GM20431 (cell line): ENCODE measurements around the gene NUP210.

Source experiments
- in situ Hi-C: fragments of 300-500 bp; cut with MseI, MboI; formaldehyde crosslinking; loops from one replicate; pipeline ENCODE4 v1.15.0; 2020; ENCODE audit warnings: low sequenced_read_pairs; ENCODE audit not compliant: unreplicated experiment

NUP210 gene

DNA sequence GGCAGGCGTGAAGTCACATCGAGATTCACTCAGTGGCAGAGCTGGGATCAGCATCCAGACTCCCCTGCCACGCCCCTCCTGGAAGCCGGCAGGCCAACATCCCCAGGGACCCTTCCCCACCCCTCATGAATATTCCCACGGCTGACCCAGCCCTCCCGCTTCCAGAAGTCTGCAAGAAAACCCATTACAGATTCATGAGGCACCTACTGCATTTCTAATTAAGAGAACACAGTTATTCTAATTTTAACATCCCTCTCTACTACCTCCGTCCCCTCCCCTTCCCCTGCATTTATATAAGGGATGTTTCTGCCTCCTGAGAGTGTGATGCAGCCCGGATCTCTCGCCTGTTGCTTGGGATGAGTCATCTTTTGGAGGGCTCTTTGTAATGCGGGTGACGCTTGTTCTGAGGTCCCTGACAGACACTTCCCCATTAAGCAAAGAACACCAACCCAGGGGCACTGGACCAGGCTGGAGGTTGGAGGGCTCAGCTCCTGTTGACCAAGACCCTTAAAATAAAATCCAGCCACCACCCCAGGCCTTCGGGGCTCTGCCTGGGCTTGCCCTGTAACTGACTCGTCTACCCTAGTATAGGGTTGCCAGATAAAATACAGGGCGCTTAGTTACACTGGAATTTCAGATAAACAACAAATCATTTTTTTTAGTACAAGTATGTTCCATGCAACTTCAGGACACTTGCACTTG is 118.7 kb downstream of the NUP210 start:
- in situ Hi-C loops, result no loop called here

DNA sequence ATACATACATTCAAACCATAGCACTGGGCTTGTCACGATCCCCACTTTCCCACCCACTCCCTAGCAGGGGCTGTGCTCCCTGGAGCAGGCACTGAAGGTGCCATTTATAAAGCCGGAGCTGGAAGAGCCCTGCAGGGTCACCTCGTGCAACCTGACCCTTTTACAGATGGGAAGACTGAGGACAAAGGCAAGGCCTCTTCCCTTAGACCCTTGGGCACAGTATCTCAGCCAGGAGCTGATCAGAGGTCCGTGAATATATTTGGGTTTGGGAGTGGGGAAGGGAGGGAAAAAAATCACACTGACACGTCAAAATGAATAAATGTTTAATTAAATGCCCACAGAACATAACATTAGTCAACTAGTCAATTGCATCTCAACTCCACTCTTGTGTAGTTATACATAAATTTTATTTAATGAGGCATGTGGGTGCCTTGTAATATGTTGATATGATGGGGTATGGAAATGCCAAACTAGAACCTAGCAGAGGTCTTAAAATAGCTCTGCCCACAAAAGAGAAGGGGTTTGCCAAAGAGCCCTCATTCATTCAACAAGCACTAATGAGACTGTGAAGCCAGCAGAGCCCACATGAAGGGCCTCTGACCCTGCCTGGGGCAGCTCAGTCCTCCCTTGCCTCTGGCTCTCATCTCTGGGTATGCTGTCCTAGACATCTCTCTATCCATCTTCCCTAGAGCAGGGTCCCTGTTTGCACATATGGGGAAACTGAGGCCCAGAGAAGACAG is 119.4 kb downstream of the NUP210 start:
- in situ Hi-C loops, result no loop called here

DNA sequence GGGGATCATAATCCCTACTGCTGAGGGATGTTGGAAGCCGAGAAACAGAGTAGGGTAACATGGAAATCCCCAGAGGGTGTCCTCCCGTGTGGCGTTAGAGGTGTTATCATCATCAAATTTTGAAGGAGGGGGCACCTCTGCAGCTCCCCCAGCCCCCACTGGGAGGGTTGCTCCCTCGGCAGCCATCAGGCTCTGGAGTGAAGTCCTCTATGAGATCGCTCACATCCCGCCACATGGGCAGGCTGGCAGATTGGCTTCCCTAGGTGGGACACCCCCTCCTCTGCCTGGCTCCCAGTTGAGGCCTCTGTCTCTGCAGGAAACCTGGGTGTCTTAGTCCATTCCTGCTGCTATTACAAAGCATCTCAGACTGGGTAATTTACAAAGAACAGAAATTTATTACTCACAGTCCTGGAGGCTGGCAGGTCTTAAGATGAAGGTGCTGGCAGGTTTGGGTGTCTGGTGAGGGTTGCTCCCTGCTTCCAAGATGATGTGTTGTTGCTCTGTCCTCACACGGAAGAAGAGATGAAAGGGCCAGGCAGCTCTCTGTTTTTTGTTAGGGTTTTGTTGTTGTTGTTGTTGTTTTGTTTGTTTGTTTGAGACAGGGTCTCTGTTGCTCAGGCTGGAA is 120.5 kb downstream of the NUP210 start:
- in situ Hi-C loops, result no loop called here

DNA sequence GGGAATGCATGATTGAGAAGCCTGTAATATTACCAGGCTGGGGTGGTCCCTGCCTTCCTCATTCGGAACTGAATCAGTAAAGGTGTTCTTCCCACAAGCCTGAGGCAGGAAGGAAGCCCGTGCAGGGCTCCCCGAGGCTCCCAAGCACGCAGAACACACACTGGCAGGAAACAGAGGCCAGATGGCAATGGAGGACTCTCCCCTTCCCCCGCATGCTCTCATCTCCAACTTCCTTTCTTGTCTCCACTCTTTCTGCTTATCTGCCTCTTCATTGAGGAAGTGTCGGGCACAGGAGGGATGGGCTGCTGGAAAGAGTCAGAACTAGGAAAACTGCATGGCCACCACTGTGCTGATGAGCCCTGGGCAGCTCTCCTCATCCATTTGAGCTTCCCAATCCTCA is 123.5 kb downstream of the NUP210 start:
- in situ Hi-C loops, result no loop called here

- in situ Hi-C loops, result no loop called here
These were observed 125.4 kb downstream of the NUP210 start for GRCh38 chr3:13294442-13295351.

DNA sequence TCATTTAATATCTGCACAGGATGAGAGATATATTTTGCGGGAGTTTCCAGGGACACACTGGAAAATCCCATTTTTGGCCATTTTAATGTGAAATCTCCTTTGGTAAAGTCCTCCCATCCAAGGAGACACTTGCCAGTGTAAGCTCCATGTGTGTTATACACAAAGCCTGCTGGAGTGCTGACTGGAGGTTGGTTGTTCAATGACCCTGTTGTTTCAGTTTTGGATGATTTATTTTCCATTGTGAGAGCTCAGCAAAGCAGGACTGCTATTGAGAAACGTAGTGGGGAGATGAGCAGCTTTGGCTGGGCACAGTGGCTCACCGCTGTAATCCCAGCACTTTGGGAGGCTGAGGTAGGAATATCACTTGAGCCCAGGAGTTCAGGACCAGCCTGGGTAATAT is 127.7 kb downstream of the NUP210 start:
- in situ Hi-C loops, result no loop called here

DNA sequence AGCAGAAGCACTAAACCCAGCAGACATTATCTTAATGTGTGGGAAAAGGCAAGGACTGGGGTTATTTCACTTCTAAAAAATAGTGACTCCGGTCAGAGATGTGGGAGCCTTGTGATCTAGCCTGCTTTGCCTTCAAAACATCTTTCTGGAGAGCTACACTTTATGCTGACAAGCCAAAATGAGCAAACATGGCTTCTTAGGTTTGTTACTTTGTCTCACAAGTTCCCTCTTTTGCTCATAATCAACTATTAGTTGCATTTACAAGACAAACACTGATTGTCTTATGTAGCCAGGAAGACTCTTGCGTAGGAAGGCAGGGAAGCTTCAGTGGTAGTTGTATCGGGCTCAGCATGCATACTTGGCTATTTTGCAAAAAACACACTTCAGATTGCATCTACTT is 129.2 kb downstream of the NUP210 start:
- in situ Hi-C loops, result no loop called here

DNA sequence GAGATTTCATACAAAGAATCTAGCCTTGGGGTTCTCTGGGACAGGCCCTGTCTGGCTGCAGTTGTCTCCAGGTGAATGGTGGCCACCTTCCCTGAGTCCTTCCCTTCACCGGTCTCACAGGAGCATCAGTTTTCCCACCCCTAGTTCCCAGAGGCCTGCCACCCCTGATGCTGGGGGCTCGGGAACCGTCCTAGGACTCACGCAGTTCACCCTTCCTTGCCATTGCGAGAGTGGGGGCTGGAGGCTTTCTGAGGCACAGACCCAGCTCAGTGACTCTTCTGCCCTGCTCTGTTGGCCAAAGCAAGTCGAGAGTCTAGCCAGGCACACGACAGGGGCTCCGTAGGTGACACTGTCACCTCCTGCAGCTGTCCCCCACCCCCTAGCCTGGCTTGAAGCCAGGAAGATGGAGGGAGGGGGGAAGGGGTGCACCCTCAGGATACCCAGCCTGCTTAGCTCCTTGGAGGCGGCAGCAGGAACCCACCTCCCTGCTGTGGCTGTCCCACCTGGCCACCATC is 130.3 kb downstream of the NUP210 start:
- in situ Hi-C loops, result no loop called here

DNA sequence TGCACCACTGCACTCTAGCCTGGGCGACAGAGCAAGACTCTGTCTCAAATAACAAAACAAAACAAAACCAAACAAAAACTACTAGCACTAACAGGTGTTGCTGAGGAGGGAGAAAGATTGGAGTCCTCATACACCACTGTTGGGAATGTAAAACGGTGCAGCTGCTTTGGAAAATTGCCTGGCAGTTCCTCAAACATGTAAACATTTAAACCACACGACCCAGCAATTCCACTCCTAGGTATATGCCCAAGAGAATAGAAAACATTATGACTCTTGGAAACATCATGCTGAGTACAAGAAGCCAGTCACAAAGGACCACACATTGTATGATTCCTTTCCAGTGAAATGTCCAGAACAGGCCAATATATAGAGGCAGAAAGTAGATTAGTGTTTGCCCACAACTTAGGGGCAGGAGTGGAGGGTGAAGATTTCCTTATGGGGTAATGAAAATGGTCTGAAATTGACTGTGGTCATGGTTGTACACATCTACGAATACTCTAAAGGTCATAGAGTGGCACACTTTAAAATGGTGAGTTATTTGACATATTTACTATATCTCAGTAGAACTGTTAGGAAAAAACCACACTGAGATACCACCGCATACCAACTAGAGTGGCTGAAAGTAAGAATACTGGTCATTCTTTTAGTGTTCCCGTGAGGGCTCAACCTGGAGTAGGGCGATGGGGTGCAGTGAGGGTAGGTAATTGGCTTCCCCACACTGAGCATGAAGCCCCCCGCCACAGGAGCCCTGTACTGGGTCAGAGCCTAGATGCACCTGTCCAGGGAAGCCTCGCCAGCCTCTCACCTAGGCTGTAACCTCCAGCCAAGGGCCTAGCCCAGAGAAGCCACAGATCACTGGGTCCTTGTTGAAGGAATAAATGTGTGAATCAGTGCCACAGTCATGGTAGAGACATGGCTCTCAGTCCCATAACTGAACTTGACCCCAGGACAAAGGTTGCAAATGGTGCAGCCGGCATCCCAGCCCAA is 131.1 kb downstream of the NUP210 start:
- in situ Hi-C loops, result no loop called here

DNA sequence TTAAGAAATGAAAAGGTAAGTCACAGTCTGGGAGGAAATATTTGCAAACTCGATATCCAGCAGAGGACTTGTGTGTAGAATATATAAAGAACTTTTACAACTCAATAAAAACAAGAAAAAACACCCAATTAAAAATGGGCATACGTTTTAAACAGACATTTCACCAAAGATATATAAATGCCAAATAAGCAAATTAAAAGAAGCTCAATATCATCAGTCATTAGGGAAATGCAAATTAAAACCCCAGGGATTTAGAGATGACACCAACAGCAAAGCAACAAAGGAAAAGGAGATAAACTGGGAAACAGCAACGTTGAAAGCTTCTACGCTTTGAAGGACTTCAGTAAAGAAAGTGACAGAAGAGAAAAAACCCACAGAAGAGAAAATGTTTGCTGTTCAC is 132.3 kb downstream of the NUP210 start:
- in situ Hi-C loops, result no loop called here

DNA sequence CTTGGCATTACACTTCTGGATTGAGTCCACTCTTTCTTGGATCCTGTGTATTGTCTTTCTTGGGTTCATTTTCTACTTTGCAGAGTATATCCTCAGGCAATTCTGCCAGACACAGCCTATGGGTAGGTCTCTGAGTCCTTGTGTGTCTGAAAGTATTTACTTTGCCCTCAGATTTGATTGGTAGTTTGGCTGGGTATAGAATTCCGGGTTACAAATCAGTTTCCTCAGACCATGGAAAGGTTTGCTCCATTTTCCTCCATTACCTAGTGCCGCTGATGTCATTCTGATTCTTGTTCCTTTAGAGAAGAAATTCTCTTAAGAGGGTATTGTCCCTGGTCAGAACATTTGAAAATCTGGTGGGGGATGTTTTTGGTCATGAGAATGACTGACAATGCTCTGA is 133.2 kb downstream of the NUP210 start:
- in situ Hi-C loops, result no loop called here

DNA sequence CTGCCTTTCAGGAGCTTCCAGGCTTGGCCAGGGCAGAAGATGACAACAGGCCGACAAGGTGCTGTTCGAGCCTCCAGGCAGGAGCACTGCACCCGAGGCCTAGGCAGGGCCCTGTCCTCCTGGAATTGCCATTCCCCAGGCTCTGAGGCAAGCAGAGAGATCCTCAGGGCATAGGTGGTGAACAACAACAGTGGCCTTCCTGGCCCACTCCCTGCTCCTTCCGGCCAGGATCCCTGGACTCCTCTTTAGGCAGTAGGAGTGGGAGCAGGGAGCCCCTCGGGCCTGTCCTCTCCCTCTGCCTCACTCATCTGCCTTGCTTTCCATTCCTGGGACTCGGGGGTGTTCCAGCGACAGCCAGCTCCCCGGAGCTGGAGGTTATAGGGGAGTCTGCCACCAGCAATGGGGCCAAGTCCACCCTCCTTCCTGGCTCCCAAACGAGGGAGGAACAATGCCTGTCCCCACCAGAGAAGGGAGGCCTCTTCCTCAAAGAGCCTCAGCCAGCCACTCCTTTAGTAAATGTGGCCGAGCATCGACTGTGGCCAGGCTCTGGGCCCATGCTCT is 135.0 kb downstream of the NUP210 start:
- in situ Hi-C loops, result no loop called here

DNA sequence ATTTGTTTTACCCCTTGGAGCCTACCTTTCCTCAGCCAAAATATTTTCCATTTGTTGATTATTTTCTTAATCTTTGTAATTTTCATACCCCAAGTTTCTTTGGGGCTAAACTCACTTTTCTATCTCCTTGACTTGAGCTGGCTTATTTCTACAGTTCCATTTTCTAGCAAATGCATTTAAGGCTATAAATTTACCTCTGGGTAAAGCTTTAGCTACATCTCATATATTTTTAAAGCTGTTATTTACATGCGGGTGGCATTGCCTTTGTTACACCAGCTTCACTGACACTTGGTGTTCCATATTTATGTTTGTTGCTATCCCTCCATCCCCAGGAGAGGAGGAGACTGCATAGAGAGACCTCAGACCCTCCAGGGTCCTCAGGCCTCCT is 136.3 kb downstream of the NUP210 start:
- in situ Hi-C loops, result no loop called here

- in situ Hi-C loops, result no loop called here
These were observed 136.9 kb downstream of the NUP210 start for GRCh38 chr3:13282986-13283876.

DNA sequence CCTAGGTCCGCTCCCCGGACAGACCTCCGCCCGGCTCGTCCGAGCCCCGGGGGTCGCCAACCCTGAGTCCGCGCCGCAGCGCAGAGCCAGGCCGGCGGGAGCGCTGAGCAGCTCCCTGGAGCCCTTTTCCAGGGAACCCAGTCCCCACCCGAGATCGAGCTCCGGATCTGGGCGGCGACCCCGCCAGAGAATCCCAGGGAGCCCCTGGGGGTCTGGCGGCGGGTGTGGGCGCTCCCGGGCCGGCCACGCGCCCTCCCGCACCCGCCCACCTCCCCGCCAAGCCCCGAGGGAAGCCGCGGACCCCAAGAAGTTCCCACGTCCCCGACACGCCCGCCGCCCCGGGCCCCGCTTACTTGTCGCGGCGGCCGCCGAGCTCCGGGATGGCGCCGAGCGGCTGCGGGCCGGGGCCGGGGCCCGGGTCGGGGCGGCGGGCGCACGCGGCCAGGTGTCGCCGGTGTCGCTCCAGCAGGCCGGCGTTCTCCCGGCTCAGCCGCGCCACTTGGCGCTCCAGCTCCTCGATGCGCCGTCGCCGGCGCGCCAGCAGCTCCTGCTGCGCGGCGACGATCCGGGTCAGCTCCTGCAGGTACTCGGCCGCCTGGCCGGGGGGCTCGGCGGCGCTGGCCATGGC is 137.7 kb downstream of the NUP210 start:
- in situ Hi-C loops, result no loop called here

- in situ Hi-C loops, result no loop called here
These were observed 138.4 kb downstream of the NUP210 start for GRCh38 chr3:13281507-13282357.
